HG03558 (cell line): ENCODE measurements around the gene ACOT7.

Source experiments
- ATAC-seq: cut with Tn5 transposase; IDR thresholded peaks from one replicate; pipeline ENCODE4 v1.9.1; 2021; ENCODE audit warnings: moderate number of reproducible peaks; ENCODE audit not compliant: unreplicated experiment; ENCODE audit errors: extremely low read depth

The ACOT7 gene

DNA sequence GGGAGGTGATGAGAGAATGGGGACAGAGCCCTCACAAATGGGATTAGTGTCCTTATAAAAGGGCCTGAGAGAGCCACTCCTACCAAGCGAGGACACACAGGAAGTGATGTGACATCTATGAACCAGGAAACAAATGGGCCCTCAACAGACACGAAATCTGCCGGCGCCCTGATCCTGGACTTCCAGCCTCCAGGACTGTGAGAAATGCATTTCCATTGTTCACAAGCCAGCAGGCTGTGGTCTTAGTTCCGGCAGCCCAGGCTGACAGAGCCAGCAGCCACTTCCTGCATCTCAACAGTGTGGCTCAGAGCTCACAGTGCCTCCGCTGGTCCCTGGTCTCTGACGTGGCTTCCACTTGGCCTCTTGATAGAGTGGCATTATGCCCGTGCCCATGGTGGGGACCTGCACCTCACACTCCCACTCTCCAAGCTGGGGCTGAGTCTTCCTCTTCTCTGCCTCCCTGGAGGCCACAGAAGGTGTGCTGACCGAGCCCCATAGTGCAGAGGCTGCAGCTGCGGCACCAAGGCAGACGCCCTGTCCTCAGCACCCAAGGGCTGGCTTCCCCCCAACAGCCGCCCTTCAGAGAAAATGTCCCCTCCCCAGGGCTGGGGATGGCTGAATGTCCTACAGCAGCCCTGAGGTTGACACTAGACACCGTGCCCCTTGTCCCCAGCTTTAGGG, 44.9 kb downstream of the ACOT7 start:
- no peak for ATAC-seq

- no peak for ATAC-seq
Observed at GRCh38 chr1:6347641-6348487, 45.7 kb downstream of the ACOT7 start.

- ATAC-seq, result no peak
Observed at GRCh38 chr1:6345460-6345859, 48.1 kb downstream of the ACOT7 start.

DNA sequence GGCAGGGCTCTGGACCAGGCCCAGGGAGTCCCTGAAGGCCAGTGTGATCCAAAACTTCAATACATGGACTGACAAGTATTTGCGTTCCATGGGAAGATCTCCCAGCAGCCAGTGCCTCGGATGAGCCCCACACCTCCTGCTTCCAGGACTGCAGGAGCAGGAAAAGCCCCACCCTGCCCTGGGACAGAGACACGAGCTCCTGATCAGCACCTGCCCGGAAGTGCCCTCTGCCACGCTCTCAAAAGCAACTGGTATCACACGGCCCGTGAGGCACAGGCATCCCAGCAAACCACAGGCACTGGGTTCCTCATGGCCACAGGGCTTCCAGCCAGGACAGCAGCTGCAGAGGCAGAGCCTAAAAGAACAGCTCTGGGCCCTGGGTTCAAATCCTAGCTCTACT, 48.6 kb downstream of the ACOT7 start:
- ATAC-seq, result no peak

- ATAC-seq, result no peak
Observed at GRCh38 chr1:6343506-6344405, 49.8 kb downstream of the ACOT7 start.

GRCh38 chr1:6342056-6342455, 51.5 kb downstream of the ACOT7 start:
- no peak for ATAC-seq

DNA sequence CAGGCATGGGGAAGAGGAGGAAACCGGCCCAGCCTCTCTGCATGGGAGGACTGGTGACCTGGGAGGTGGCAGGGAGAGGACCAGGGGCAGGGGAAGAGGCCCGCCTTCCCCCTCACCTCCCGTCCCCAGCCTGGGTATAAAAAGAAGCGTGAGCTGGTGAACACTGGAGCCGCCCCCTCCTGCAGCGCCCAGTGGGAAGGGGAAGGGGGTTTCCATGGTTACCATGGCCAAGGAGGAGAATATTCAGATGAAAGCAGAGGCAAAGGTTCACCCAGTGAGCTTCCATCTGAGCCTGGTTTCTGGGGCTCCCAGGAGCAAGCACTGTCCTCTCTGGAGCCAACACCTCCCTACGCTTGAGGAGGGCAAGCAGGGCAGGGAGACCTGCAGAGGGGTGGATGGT, 54.9 kb downstream of the ACOT7 start:
- no peak for ATAC-seq

DNA sequence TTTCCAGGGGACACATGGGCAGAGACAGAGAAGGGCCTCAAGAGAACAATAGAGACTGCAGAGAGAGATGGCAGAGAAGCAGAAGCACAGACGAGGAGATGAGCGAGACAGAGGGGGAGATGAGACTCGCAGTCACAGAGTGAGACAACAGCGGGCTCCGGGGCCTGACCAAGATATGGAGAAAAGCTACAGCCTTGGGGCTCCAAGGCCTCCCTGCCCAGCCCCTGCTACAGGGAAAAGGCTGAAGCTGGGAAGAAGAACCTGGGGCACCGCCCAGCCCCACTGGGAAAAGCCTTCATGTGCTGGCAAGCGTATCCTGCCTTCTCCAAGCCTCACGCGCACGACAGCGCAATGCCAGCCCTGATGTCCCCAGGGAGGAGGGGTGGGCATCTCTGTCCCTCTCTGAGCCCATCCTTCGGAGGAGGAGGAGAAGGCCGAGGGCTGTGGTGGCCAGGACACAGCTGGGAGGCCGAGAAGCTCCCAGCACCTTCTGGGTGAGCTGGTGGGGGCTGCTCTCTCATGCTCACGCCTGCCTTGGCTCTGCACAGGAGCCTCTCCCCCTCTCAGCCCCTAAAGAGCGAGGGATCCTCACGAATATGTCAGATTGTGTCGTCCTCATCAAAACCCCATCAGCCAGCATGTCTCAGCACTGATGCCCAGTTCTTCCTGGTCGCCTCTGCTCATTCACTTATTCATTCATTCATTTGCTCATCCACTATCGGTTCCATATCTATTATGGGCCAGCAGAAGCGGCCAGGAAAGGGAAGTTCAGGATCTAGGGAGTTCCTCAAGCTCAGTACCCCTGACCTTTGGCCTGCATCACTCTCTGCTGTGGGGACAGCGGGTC, 56.6 kb downstream of the ACOT7 start:
- ATAC-seq, result no peak

- no peak for ATAC-seq
Observed at GRCh38 chr1:6334261-6334993, 59.1 kb downstream of the ACOT7 start.

GRCh38 chr1:6332821-6333220, 60.7 kb downstream of the ACOT7 start:
- ATAC-seq, result no peak

GRCh38 chr1:6331543-6332273, 61.9 kb downstream of the ACOT7 start:
- ATAC-seq, result no peak

- no peak for ATAC-seq
Observed at GRCh38 chr1:6330410-6330911, 63.1 kb downstream of the ACOT7 start.

GRCh38 chr1:6329851-6330250, 63.7 kb downstream of the ACOT7 start:
- no peak for ATAC-seq

GRCh38 chr1:6329396-6329795, 64.2 kb downstream of the ACOT7 start:
- ATAC-seq, result no peak

- ATAC-seq, result no peak
Observed at GRCh38 chr1:6328696-6329095, 64.9 kb downstream of the ACOT7 start.

DNA sequence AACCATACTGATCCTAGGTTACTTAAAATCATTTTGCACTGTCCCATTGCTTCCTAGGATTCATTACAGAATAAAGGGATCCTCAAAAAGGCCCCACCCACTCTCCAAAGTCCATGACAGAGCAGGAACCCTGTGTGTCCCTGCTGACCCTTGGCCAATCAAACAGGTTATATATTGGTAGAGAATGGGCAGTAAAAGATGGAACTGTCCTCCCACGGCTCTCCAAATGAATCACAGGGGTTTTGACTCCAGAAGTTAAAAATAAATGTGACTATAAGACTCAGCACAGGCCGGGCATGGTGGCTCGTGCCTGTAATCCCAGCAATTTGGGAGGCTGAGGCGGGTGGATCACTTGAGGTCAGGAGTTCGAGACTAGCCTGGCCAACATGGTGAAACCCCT, 65.5 kb downstream of the ACOT7 start:
- no peak for ATAC-seq

DNA sequence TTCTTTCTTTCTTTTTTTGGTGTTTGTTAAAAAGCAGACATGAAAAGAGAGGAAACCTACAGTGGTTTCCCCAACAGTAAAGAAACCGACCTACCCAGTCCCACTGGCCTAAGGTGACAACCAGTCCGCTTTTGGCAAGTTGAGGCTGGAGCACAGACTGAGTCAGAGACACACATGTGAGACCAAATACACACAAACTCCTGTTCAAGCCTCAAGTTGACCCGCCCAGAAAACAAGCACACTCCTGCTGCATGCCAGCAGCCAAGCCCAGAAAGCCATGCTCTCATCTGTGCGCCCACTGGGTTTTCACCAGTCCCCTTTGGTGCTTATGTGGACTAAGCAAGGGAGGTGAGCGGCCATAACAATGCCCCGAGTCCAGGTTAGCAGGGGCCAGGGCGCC, 68.1 kb downstream of the ACOT7 start:
- no peak for ATAC-seq

GRCh38 chr1:6322161-6322560, 71.4 kb downstream of the ACOT7 start:
- ATAC-seq, result no peak
